Activated T-helper 2 cell treated with anti-CD3 and anti-CD28 coated beads, Interferon-gamma antibody, Interleukin-2, Interleukin-4, amounts not matched to agents 10 μg/mL and 5 μg/mL and 100 μg/mL, durations not matched to agents 14 hours and 24 hours and 36 hours (primary cell): Measurements from ENCODE around the gene MADD. TPM values are rescaled to one million over a fixed set of nuclear protein-coding genes. Genes with fewer than 3 reads are reported as not detected.
"Not testable (repeated sequence)": the region's sequence is repeated elsewhere in the genome, so short reads cannot be mapped to it uniquely, and the experiment has no call there.

Experiments used
- DNase-seq: peaks from one replicate; pipeline ENCODE4 v3.0.0; 2021; ENCODE audit warnings: low spot score
- H3K27ac Mint-ChIP-seq: one replicate; pipeline ENCODE4 v1.8.0; 2021; ENCODE audit warnings: mixed read lengths
- H3K27me3 Mint-ChIP-seq: one replicate; pipeline ENCODE4 v1.8.0; 2021; ENCODE audit warnings: low read depth, mixed read lengths
- H3K36me3 Mint-ChIP-seq: one replicate; pipeline ENCODE4 v1.8.0; 2021; ENCODE audit warnings: low read depth, mixed read lengths
- H3K4me1 Mint-ChIP-seq: one replicate; pipeline ENCODE4 v1.8.0; 2021; ENCODE audit warnings: low read depth, mixed read lengths
- H3K4me3 Mint-ChIP-seq: one replicate; pipeline ENCODE4 v1.8.0; 2021; ENCODE audit warnings: low read depth, mild to moderate bottlenecking, moderate library complexity, mixed read lengths
- H3K9me3 Mint-ChIP-seq: one replicate; pipeline ENCODE4 v1.8.0; 2021; ENCODE audit warnings: mixed read lengths
- intact Hi-C: fragments of 100-400 bp; cut with micrococcal nuclease; formaldehyde crosslinking; loops from one replicate; pipeline ENCODE4 v1.15.1; 2023
- total RNA-seq: library from RNA; stranded (reverse); gene quantifications from 2 replicates; pipeline ENCODE4 v1.2.3, GENCODE V29; 2022

MADD gene
- total RNA-seq, 1 donor from 2014 or later: 83.2 TPM

GRCh38 chr11:47332303-47332711 is 62.4 kb downstream of the MADD start:
- H3K9me3 Mint-ChIP-seq: no peaks in the 10 kb centered on the region
- no peaks in the 10 kb centered on the region for H3K4me1 Mint-ChIP-seq
- H3K27ac Mint-ChIP-seq: no peak overlapping the region
- peaks cover 18% of the 10 kb centered on the region for H3K36me3 Mint-ChIP-seq
- H3K4me3 Mint-ChIP-seq: no peak overlapping the region
- intact Hi-C loops: no loop called here
- no peaks in the 10 kb centered on the region for H3K27me3 Mint-ChIP-seq
- DNase-seq: no peak

GRCh38 chr11:47332791-47333525 is 63.0 kb downstream of the MADD start:
- H3K36me3 Mint-ChIP-seq: peaks cover 11% of the 10 kb centered on the region
- H3K27ac Mint-ChIP-seq: no peak overlapping the region
- H3K9me3 Mint-ChIP-seq: no peaks in the 10 kb centered on the region
- DNase-seq: no peak
- H3K4me1 Mint-ChIP-seq: no peaks in the 10 kb centered on the region
- intact Hi-C loops: no loop called here
- H3K27me3 Mint-ChIP-seq: no peaks in the 10 kb centered on the region
- H3K4me3 Mint-ChIP-seq: no peak overlapping the region

- no peak for DNase-seq
- Mint-ChIP-seq H3K4me3 (no peak overlapping the region), H3K9me3 (no peaks in the 10 kb centered on the region), H3K36me3 (peaks cover 10% of the 10 kb centered on the region), H3K27ac (no peak overlapping the region), H3K4me1 (no peaks in the 10 kb centered on the region), H3K27me3 (no peaks in the 10 kb centered on the region)
- intact Hi-C loops: no loop called here
Measured at GRCh38 chr11:47333526-47333845, 63.6 kb downstream of the MADD start.

- Mint-ChIP-seq H3K4me3 (no peak overlapping the region), H3K27me3 (no peaks in the 10 kb centered on the region), H3K4me1 (no peaks in the 10 kb centered on the region), H3K36me3 (peaks cover 5% of the 10 kb centered on the region), H3K9me3 (no peaks in the 10 kb centered on the region), H3K27ac (no peak overlapping the region)
- intact Hi-C loops: no loop called here
- no peak for DNase-seq
Measured at GRCh38 chr11:47333886-47334443, 64.0 kb downstream of the MADD start.

GRCh38 chr11:47334699-47335411 is 64.9 kb downstream of the MADD start:
- H3K36me3 Mint-ChIP-seq, H3K27ac Mint-ChIP-seq, H3K9me3 Mint-ChIP-seq, H3K27me3 Mint-ChIP-seq, H3K4me1 Mint-ChIP-seq, H3K4me3 Mint-ChIP-seq, intact Hi-C loops, DNase-seq: not testable (repeated sequence)

- DNase-seq: no peak
- H3K27ac Mint-ChIP-seq: no peak overlapping the region
- no peaks in the 10 kb centered on the region for H3K27me3 Mint-ChIP-seq
- no peaks in the 10 kb centered on the region for H3K36me3 Mint-ChIP-seq
- no peaks in the 10 kb centered on the region for H3K9me3 Mint-ChIP-seq
- intact Hi-C loops: no loop called here
- no peaks in the 10 kb centered on the region for H3K4me1 Mint-ChIP-seq
- no peak overlapping the region for H3K4me3 Mint-ChIP-seq
Measured at GRCh38 chr11:47335733-47336132, 65.8 kb downstream of the MADD start.

- H3K27ac Mint-ChIP-seq: no peak overlapping the region
- no peaks in the 10 kb centered on the region for H3K36me3 Mint-ChIP-seq
- DNase-seq: no peak
- H3K27me3 Mint-ChIP-seq: no peaks in the 10 kb centered on the region
- H3K9me3 Mint-ChIP-seq: no peaks in the 10 kb centered on the region
- H3K4me3 Mint-ChIP-seq: no peak overlapping the region
- intact Hi-C loops: no loop called here
- H3K4me1 Mint-ChIP-seq: no peaks in the 10 kb centered on the region
Measured at GRCh38 chr11:47336595-47336994, 66.7 kb downstream of the MADD start.

GRCh38 chr11:47337229-47337924 is 67.4 kb downstream of the MADD start:
- H3K27me3 Mint-ChIP-seq: no peaks in the 10 kb centered on the region
- H3K9me3 Mint-ChIP-seq: no peaks in the 10 kb centered on the region
- DNase-seq: no peak
- no peak overlapping the region for H3K4me3 Mint-ChIP-seq
- H3K27ac Mint-ChIP-seq: no peak overlapping the region
- H3K36me3 Mint-ChIP-seq: no peaks in the 10 kb centered on the region
- intact Hi-C loops: no loop called here
- H3K4me1 Mint-ChIP-seq: no peaks in the 10 kb centered on the region

- intact Hi-C loops: no loop called here
- Mint-ChIP-seq H3K4me3 (no peak overlapping the region), H3K27me3 (no peaks in the 10 kb centered on the region), H3K36me3 (no peaks in the 10 kb centered on the region), H3K4me1 (no peaks in the 10 kb centered on the region), H3K9me3 (no peaks in the 10 kb centered on the region), H3K27ac (no peak overlapping the region)
- no peak for DNase-seq
Measured at GRCh38 chr11:47338396-47339241, 68.7 kb downstream of the MADD start.

GRCh38 chr11:47340010-47340409 is 70.1 kb downstream of the MADD start:
- DNase-seq: no peak
- H3K27me3 Mint-ChIP-seq: no peaks in the 10 kb centered on the region
- no peak overlapping the region for H3K4me3 Mint-ChIP-seq
- intact Hi-C loops: no loop called here
- no peak overlapping the region for H3K27ac Mint-ChIP-seq
- no peaks in the 10 kb centered on the region for H3K9me3 Mint-ChIP-seq
- no peaks in the 10 kb centered on the region for H3K36me3 Mint-ChIP-seq
- no peaks in the 10 kb centered on the region for H3K4me1 Mint-ChIP-seq

- H3K27me3 Mint-ChIP-seq: no peaks in the 10 kb centered on the region
- intact Hi-C loops: no loop called here
Measured at GRCh38 chr11:47340980-47341775, 71.2 kb downstream of the MADD start.

More at GRCh38 chr11:47340980-47341775, 71.2 kb downstream of the MADD start:
- no peak overlapping the region for H3K4me3 Mint-ChIP-seq
- no peak for DNase-seq
- H3K9me3 Mint-ChIP-seq: no peaks in the 10 kb centered on the region
- H3K36me3 Mint-ChIP-seq: no peaks in the 10 kb centered on the region
- H3K27ac Mint-ChIP-seq: no peak overlapping the region
- no peaks in the 10 kb centered on the region for H3K4me1 Mint-ChIP-seq
